CMK (cell line): ENCODE measurements around the gene SLC38A9.
"Not testable (repeated sequence)": the region's sequence is repeated elsewhere in the genome, so short reads cannot be mapped to it uniquely, and the experiment has no call there.

Experiments
- DNase-seq: peaks from one replicate; pipeline ENCODE4 v3.0.0-alpha.2; 2010; ENCODE audit warnings: low read depth

Gene SLC38A9

DNA sequence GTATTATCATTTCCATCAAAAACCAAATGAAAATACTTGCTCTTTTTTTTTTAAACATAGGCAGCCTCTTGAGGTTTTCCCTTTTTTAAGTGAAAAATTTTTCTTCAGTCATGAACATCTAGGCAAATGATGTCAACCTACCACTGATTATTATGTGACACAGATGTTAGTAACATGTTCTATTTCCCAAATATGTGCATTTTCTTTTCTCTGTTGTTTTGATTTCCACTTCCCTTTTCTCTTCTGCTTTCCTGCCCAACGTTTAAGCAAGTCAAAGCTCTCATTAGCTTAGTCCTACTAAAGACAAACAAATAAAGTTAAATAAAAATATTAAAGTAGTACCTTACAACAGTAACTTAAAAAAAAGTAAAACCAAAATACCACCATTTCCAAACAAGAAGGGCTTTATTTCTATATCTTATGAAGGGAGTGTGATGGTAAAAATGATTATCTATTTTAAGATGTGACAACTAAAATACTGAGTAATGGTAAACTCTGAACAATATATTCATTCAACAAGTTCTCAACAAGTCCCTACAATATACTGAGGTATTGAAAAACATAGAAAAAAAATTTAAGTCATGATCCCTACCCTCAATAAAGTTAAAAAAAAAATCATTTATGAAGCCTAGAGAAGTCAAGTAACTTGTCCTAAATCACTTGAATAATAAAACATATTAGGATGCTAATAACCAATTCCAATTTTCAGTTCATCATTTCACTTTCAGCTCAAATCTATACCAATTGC, 9.4 kb downstream of the SLC38A9 start:
- DNase-seq: no peak

DNA sequence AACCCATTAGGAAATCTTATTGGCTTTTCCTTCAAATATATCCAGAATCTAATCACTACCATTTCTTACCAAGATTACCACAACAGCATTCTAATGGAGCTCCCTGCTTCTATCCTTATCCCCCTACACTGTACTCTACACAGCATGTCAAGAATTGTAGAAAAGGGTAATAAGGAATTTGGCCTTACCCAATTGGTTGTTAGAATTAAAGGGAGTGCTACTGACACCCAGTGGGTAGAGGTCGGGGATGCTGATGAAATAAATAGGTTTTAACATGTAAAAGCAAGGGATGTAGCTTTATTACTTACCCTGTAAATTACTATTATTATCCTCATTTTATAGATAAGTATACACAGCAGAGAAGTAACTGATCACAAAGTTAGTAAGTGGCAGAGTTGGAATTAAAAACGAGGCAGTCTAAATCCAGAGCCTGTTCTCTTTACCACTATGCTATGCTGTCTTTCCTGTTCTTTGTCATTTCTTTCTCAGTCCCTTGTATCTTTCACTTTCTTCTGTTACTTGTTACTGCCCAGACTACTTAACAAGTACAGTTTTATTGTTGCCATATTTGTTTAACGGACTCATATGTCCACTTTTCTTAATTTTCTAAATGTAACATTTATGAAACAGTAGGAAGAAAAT, 10.5 kb downstream of the SLC38A9 start:
- DNase-seq: no peak

DNA sequence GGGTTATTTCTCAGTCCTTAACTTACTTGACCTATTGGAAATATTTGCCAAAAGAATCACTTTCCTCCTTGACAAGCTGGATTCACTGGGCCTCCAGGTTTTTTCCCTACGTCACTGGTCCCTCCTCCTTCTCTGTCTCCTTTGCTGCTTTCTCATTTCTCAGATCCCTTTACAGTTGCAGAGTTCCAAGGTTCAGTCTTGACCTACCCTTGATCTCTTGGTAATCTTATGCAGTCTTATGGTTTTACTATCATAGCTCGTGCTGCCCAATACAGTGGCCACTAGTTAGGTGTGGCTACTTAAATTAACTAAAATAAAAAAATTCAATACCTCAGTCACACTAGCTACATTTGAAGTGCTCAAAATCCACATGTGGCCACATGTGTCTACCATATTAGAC, 11.4 kb downstream of the SLC38A9 start:
- DNase-seq: no peak

DNA sequence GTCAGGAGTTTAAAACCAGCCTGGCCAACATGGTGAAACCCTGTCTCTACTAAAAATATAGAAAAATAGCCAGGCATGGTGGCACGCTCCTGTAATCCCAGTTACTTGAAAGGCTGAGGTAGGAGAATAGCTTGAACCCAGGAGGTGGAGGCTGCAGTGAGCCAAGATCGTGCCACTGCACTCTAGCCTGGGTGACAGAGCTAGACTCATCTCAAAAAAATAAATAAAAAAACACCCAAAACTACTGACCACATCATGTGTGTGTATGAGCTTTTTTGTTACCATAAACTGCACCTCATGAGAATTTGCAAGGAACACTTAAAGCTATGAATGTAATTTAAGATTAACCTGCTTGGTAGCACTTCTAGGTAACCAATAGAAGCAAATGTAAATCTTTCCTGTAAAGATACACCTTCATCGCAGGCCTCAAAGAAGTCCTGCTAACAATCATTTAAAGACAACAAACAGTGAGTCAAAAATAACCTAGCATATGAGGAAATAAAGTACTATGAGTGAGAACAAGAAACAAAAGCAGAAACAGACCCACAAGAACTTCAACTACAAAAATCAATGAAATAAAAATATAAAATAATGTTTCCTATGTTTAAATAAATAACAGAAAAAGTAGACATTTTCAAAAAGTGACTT, 13.0 kb downstream of the SLC38A9 start:
- DNase-seq: no peak

DNA sequence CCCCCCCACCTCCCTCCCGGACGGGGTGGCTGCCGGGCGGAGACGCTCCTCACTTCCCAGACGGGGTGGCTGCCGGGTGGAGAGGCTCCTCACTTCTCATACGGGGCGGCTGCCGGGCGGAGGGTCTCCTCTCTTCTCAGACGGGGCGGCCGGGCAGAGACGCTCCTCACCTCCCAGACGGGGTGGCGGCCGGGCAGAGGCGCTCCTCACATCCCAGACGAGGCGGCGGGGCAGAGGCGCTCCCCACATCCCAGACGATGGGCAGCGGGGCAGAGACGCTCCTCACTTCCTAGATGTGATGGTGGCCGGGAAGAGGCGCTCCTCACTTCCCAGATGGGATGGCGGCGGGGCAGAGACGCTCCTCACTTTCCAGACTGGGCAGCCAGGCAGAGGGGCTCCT, 15.4 kb downstream of the SLC38A9 start:
- not testable (repeated sequence) for DNase-seq

DNA sequence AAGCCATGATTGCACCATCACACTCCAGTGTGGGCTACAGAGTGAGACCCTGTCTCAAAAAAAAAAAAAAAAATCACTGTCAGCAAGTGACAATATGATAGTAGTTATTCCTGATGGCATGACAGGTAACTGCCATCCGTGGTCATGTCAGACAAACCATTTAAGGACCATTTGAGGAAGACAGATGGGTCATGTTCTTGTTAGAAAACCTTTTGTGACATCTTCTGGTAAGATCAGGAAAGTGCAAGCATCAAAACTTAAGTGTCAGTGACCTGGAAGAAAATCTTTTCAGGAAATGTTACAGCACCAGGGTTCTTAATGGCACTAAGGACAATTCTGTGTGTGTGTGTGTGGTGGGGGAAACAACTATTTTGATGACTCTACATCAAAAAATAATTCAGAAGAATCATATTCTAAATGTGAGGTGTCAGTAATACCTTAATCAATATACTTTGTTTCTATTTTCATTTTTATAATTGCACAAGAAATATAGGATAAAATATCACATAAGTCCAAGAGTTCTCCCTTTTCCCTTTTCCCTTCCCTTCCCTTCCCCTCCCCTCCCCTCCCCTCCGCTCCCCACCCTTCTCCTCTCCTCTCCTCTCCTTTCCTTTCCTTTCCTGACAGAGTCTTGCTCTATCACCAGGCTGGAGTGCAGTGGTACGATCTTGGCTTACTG, 17.8 kb downstream of the SLC38A9 start:
- no peak for DNase-seq

DNA sequence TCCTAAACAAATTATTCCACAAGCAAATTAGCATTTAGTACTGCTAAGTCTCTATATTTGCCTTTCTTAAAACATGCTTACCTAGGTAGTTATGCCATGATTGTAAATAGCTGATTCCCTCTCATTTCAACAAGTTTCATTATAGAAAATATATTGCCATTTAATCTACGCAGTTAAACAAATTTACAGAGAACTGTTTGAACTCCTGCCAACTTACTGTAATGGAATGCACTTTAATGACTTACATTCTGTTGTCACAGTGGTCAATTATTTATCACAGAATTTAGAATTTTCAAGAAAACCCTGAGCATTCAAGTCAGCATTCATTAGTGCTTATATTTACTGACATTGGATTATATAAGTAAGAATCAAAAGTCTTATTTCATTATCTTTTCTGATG, 19.6 kb downstream of the SLC38A9 start:
- DNase-seq: no peak

DNA sequence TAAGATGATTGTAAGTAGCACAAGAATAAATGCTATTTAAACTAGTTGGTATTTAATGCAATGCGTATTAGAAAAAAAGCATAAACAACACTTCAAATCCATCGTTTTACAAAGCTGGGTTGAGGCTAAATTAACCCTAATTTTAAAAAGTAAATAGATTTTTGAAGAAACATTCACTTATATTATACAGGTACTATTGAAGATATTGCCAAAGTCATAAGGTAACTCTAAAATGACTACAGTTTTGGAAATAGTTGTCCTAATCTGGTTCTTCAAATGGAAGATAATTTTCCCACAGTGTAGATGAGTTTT, 20.1 kb downstream of the SLC38A9 start:
- no peak for DNase-seq

DNA sequence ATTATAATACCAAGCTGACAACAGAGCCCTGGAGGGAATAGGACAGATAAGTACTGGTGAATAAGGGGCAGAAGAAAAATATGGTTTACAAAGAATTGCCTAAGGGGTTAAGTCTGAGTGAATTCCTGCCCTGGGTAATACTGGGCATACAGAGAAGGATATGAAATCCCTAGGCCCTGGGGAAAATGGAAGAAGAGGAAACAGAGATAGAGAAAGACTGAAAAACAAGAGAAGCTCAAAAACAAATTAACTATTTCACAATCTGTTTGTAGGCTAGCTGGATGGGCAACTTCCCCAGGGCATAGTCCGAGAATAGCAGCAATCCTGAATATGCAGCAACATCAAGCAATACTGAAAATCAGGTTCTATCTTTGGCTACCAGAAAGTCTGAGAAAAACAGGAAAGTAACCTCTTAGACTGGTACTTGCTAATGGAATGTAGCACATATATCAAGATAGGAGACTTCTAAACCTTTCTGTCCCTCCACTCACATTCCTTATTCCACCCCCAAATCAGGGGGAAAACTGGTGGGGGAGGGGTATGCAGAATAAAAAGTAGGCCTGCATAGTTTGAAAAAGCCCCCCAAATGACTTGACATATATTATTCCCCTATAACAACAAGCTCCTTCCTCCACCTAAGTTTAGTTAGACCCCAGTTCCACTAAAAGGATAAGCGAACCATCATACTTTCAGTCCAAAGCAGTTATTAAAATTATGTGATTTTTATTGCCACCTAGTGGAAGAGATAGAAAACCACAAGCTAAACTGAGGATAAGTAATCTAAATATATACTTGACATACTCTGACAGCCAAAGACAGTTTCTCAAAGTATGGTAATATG, 20.6 kb downstream of the SLC38A9 start:
- no peak for DNase-seq

DNA sequence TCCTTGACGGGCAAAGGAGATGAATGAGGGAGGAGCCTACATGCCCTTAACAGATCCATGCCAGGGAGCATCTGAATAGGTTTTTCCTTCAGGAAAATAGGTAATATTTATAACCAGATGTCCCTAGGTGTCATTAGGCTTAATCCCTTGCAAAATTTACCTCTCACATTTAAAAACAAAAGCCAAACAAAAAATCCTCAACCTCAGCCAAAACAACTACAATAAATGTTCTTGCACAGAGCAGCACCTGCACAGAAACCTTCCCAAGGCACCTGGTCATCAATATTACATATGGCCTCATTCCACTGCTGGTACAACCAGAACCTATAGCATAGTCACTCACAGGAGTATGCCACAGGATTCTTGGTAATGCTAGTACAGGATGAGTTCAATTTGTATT, 30.1 kb downstream of the SLC38A9 start:
- DNase-seq: no peak

DNA sequence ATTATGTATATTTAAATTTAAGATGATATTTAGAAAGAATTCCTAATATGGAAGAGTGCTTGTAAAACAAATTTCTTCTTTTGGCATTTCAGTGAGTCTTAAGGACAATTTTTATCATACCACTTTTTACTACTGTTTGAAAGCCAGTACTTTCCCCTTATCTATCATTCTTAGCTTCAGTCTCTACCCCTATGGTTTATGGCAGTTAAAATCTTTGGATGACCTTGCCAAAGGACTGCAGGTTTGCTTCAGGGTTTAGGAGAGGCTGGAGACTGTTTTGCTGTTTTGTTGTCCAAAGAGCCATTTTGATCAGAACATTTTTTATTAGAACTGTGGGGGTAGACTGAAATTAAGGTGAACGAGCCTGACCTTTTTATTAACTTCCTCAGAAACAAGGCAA, 30.8 kb downstream of the SLC38A9 start:
- DNase-seq: no peak

DNA sequence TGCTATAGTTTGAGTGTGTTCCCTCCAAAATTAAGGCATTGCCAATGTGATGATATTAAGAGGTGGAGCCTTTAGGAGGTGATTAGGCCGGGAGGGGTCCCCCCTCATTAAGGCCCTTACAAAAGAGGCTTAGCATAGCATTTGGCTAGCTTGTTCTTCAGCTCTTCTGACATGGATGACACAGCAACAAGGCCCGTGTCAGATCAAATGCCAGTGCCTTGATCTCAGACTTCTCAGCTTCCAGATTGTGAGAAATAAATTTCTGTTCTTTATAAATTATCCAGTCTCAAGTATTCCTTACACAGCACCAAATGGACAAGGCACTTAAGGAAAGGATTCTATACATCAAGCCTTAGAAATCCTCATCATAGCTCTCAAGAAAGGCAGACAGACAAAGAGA, 31.8 kb downstream of the SLC38A9 start:
- no peak for DNase-seq

DNA sequence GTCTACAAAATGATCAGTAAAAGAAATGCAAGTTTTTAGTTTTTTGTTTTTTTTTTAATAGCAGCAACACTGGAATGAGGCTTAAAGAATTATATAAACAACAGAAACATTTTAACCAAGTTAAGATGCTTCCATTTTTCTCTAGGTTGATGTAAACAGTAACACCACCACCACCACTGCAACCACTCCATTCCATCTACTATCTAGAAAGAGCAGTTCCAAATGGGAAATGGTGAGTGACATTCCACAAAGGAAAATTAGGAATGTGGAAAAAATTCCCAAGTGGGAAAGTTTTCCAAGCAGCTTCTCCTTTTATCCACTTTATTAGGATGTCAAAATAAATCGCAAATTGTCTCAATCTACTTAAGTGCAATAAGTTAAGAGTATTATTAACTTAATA, 32.6 kb downstream of the SLC38A9 start:
- DNase-seq: no peak

DNA sequence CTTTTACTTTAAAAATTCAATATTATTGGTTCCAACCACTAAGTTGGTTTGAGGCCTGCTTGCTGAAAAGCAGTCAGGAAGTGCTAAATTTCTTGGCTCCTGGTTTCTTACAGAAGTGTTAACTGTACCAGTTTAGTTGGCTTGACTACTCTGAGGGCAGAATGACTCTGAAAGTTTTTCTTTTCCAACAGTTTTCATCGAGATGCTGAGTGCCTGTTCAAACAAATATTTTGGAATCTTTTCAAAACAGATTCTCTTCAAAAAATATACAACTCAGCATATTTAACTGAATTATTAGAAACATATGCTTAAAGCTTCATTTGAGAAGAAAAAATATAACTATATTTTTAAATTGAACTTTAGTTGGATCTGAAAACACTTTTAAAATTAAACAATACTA, 37.0 kb downstream of the SLC38A9 start:
- DNase-seq: no peak

DNA sequence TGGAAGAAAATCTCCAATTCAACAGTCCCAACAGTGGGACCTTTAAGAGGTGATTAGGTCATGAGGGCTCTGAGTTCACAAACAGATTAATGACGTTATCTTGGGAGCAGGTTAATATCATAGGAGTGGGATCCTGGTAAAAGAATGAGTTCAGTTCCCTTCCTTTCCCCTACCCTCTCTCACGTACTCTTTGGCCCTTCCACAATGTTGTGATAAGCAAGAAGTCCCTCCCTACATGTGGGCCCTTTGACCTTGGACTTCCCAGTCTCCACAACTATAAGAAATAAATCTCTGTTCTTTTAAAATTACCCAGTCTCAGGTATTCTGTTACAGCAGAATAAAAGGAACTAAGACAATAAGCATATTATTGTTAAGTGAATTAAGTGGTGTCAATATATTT, 37.8 kb downstream of the SLC38A9 start:
- DNase-seq: no peak

DNA sequence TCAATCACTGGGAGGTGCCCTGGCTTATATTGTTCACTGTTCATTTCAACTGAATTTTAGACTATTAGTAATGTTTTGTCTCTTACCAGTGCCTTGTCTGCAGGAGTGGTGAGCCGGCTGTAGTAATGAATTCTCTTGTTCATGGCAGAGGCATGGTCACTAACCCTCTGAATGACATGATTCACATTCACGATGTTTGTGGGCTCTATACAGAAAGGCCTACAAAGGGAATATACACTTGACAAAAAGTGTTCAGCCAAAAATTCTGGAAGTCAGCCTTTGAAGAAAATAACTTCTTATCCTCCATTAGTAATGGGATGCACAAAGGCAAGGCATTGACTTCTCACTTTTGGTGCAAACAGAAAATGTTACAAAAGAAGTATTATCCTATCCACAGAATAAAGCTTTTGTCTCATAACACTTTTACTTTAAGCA, 39.6 kb downstream of the SLC38A9 start:
- no peak for DNase-seq

DNA sequence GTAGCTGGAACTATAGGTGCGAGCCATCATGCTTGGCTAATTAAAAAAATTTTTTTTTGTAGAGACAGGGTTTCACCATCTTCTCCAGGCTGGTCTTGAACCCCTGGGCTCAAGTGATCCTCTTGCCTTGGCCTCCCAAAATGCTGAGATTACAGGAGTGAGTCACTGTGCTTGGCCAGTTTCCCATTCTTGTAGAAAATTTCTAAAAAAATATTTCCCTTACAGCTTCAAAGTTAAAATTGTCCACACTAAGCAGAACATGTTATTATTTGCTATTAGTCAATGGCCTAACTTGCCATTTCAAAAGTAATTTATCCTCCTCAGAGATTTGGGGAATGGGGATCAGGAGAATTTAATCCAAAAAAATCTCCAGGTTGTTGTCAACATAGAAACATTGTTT, 40.1 kb downstream of the SLC38A9 start:
- no peak for DNase-seq

DNA sequence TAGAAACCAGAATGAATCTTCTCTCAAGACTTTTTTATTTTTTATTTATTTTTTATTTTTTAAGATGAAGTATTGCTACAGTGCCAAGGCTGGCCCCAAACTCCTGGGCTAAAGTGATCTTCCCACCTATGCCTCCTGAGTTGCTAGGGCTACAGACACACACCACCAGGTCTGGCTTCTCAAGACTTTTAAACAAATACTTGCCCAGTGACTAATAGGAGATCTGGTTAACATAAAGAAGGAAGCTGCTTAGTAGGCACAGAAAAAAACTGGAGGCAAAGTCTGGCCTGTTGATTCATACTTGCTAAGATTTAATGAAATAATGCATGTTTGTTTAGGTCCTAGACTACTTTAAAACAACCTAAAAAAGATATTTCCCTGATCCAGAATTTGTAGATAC, 43.8 kb downstream of the SLC38A9 start:
- DNase-seq: no peak

DNA sequence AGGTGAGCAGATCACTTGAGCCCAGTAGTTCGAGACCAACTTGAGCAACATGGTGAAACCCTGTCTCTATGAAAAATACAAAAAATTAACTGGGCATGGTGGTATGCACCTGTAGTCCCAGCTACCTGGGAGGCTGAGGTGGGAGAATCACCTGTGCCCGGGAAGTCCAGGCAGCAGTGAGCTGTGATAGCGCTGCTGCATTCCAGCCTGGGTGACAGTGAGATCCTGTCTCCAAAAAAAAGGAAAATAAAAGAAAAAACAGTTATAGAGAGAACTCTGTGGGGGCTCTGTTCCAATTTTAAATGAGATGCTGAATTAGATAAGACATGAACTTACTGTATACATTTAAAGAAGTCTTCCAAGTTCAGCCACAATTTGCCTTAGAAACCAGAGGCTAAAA, 44.2 kb downstream of the SLC38A9 start:
- DNase-seq: no peak

DNA sequence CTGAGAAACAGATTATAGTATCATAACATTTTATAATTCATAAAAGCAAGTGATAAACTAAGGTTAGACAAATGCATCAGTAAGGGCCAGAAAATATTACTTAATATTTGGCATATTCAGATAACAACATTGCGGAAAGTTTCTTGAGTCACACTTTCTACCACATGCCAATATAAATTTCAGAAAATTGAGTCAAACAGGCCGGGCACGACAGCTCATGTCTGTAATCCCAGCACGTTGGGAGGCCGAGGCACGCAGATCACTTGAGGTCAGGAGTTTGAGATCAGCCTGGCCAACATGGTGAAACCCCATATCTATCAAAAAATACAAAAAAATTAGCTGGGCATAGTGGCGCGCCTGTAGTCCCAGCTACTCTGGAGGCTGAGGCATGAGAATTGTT, 47.1 kb downstream of the SLC38A9 start:
- DNase-seq: no peak

DNA sequence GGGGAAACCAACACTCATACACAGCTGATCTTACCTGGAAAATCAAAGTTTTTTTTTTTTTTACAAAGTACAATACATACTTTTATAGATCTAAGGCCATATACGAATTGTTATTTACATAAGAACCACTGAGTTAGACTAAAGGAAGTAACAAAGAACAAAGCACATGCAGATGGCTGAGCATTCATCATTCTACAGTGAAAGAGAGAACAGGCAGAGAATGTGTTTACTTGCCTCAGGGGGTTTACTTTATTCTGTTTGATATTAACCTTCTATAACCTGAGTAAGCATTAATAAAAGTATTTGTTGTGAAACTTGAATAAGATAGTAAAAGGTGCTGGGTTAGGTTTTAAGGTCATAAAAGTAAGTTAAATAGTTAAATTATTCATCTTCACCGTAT, 54.7 kb downstream of the SLC38A9 start:
- no peak for DNase-seq

DNA sequence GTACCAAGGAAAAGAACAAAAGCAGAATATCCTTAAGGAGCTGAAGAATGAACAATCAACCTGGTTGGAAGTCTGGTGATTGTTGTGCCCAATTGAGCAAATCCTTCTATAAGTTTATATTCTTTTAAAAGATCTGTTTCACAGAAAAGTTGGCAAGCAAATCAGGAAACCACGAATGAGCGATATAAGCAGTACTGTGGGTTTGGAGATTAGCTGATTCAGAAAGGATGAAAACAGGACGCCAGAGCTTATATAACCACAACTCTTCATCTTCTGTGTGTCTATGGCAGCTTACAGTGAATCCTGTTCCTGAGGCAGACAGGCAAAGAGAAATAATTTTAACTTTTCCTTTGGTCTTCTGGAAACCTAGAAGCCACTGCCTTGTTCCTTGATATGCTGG, 61.7 kb downstream of the SLC38A9 start:
- DNase-seq: no peak
